Activated B cell treated with CpG ODN at 0.5 μM for 24 hours (primary cell): ENCODE data around the gene CYB5B. TPM values are rescaled to one million over a fixed set of nuclear protein-coding genes. Genes with fewer than 3 reads are reported as not detected.
"Not testable (repeated sequence)": the region's sequence is repeated elsewhere in the genome, so short reads cannot be mapped to it uniquely, and the experiment has no call there.

Experiments used
- ATAC-seq: fragments of 200-7000 bp; cut with Tn5 transposase; one replicate; pipeline ENCODE4 v1.10.0; 2021; ENCODE audit warnings: low read depth, mild to moderate bottlenecking, moderate library complexity
- CTCF ChIA-PET: fragments of 350-600 bp; sonication (Branson Sonifier 250); formaldehyde crosslinking; loops from one replicate; lab custom pipeline; 2021; ENCODE audit warnings: antibody characterized with exemption; lab: Charles Lee
- POLR2A ChIA-PET: fragments of 350-600 bp; sonication (Branson Sonifier 250); formaldehyde crosslinking; loops from one replicate; lab custom pipeline; 2021; ENCODE audit warnings: antibody characterized with exemption; lab: Charles Lee
- DNase-seq: peaks from one replicate; pipeline ENCODE4 v3.0.0; 2022
- H3K27ac Mint-ChIP-seq: one replicate; pipeline ENCODE4 v1.8.0; 2020; ENCODE audit warnings: mixed read lengths
- H3K27me3 Mint-ChIP-seq: one replicate; pipeline ENCODE4 v1.8.0; 2021; ENCODE audit warnings: mixed read lengths
- H3K36me3 Mint-ChIP-seq: one replicate; pipeline ENCODE4 v1.8.0; 2021; ENCODE audit warnings: low read depth, mixed read lengths
- H3K4me1 Mint-ChIP-seq: one replicate; pipeline ENCODE4 v1.8.0; 2021; ENCODE audit warnings: mixed read lengths
- H3K4me3 Mint-ChIP-seq: one replicate; pipeline ENCODE4 v1.8.0; 2020; ENCODE audit warnings: mild to moderate bottlenecking, mixed read lengths
- H3K9me3 Mint-ChIP-seq: one replicate; pipeline ENCODE4 v1.8.0; 2020; ENCODE audit warnings: mixed read lengths
- CTCF ChIP-seq: fragments of 200-600 bp; IDR thresholded peaks from one replicate; pipeline ENCODE4 v1.8.0; 2022; ENCODE audit warnings: antibody characterized with exemption, mild to moderate bottlenecking
- intact Hi-C: fragments of 100-400 bp; cut with micrococcal nuclease; formaldehyde crosslinking; loops from one replicate; pipeline ENCODE4 v1.15.1; 2024
- total RNA-seq: library from RNA; stranded (reverse); gene quantifications from 2 replicates; pipeline ENCODE4 v1.2.3, GENCODE V29; 2022

CYB5B gene
- total RNA-seq, 1 donor from 2014 or later = 115 TPM

- ATAC-seq = peak; percentile 68
- ChIA-PET POLR2A (interaction anchor here (0.6 to 1.4 kb wide), 6 partner anchors 12 to 126 kb away, joined by 3 to 7 read pairs (median 3); partner anchors contain the start of gene CYB5B), CTCF (interaction anchor here (1.3 kb wide), 1 partner anchor 42 kb away, joined by 5 read pairs; no protein-coding TSS in a partner anchor)
- peak overlapping the region; percentile 21 for H3K4me3 Mint-ChIP-seq
- TF ChIP-seq CTCF = no peak
- peak overlapping the region; percentile 54 for H3K27ac Mint-ChIP-seq
- H3K9me3 Mint-ChIP-seq = no peaks in the 10 kb centered on the region
- no peaks in the 10 kb centered on the region for H3K27me3 Mint-ChIP-seq
- peaks cover 26% of the 10 kb centered on the region for H3K36me3 Mint-ChIP-seq
- H3K4me1 Mint-ChIP-seq = peaks cover 64% of the 10 kb centered on the region
- intact Hi-C loops = no loop called here
- DNase-seq = no peak
Measured at GRCh38 chr16:69438465-69438864, 14.0 kb downstream of the CYB5B start.

GRCh38 chr16:69440250-69440649 is 15.8 kb downstream of the CYB5B start:
- Mint-ChIP-seq H3K4me1 (peaks cover 71% of the 10 kb centered on the region), H3K36me3 (peaks cover 19% of the 10 kb centered on the region), H3K4me3 (no peak overlapping the region), H3K27me3 (no peaks in the 10 kb centered on the region), H3K27ac (peak overlapping the region; percentile 41), H3K9me3 (no peaks in the 10 kb centered on the region)
- ChIA-PET POLR2A (no interaction called here), CTCF (no interaction called here)
- DNase-seq (no peak), ATAC-seq (no peak)
- no peak for TF ChIP-seq CTCF
- intact Hi-C loops = no loop called here

GRCh38 chr16:69441030-69441429 is 16.6 kb downstream of the CYB5B start:
- H3K9me3 Mint-ChIP-seq, ATAC-seq, CTCF ChIA-PET, DNase-seq, H3K4me3 Mint-ChIP-seq, intact Hi-C loops, H3K27me3 Mint-ChIP-seq, POLR2A ChIA-PET, H3K27ac Mint-ChIP-seq: not testable (repeated sequence)
- Mint-ChIP-seq H3K4me1 (peaks cover 68% of the 10 kb centered on the region), H3K36me3 (peaks cover 16% of the 10 kb centered on the region)

- Mint-ChIP-seq H3K9me3 (no peaks in the 10 kb centered on the region), H3K27ac (peak overlapping the region; percentile 82), H3K36me3 (peaks cover 26% of the 10 kb centered on the region), H3K4me3 (peak overlapping the region; percentile 72), H3K27me3 (no peaks in the 10 kb centered on the region), H3K4me1 (peaks cover 40% of the 10 kb centered on the region)
- intact Hi-C loops = loop anchor here (2.0 kb wide), 2 partner anchors 19 to 121 kb away; partner anchors contain the start of genes CYB5B and NFAT5
- DNase-seq = no peak
- ChIA-PET POLR2A (interaction anchor here (0.5 to 1.3 kb wide), 7 partner anchors 19 to 341 kb away, joined by 3 to 13 read pairs (median 3); no protein-coding TSS in a partner anchor), CTCF (no interaction called here)
- peak; percentile 56 for ATAC-seq
- TF ChIP-seq CTCF = no peak
Measured at GRCh38 chr16:69443927-69444631, 19.7 kb downstream of the CYB5B start.

- DNase-seq (no peak), ATAC-seq (no peak)
- Mint-ChIP-seq H3K4me3 (peak overlapping the region; percentile 72), H3K36me3 (peaks cover 32% of the 10 kb centered on the region), H3K27me3 (no peaks in the 10 kb centered on the region), H3K4me1 (peaks cover 37% of the 10 kb centered on the region), H3K9me3 (no peaks in the 10 kb centered on the region), H3K27ac (peak overlapping the region; percentile 82)
- no peak for TF ChIP-seq CTCF
- ChIA-PET POLR2A (interaction anchor here (0.5 kb wide), 1 partner anchor 131 kb away, joined by 13 read pairs; no protein-coding TSS in a partner anchor), CTCF (no interaction called here)
- intact Hi-C loops = loop anchor here (2.0 kb wide), 2 partner anchors 20 to 120 kb away; partner anchors contain the start of genes CYB5B and NFAT5
Measured at GRCh38 chr16:69444873-69445517, 20.6 kb downstream of the CYB5B start.
